ENCODE results near the gene LRRC1. TPM values are rescaled to one million over a fixed set of nuclear protein-coding genes. Genes with fewer than 3 reads are reported as not detected.

LRRC1 gene
- total RNA-seq: 1 to 10 TPM; 2.4 to 2.5 TPM
- 1.6 TPM for polyA plus RNA-seq

DNA sequence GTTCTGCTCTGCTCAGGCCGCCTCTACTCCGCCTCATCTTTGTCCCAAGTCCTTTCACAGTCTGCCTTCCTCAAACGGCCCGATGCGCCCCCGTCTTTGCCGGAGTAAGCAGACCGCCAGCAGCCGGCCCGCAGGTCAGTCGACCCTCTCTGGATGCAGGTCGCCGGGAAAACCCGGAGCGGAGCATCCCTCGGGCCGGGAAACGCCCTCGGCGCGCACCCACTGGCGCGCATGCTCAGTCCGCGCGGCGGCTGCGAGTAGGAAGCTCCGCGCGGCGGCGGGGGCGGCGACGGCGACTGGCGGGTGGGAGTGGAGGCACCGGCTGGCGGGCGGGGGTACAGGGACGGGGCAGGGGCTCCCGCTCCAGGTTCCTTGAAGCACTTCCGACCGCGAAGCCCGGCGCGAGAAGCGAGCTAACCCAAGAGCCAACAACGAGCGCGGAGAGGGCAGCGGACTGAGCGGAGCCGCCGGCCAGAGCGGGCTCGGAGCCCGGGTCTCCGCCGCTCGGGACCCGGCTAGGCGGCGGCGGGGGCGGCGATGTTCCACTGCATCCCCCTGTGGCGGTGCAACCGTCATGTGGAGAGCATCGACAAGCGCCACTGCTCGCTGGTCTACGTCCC is at the start of gene LRRC1:
Gene LRRC1, plus strand, starts transcription at position 286 of the 620 bp plus-strand sequence. Its CDS starts 252 bp downstream, at position 538.
- Histone ChIP-seq H3K27me3 (ENCODE audit: insufficient read depth, low read length, poor library complexity, severe bottlenecking) (peaks cover 6% of the 10 kb centered on the region), H3K36me3 (ENCODE audit: insufficient read depth, low read length) (no peaks in the 10 kb centered on the region), H3K9me3 (ENCODE audit: low read length) (no peaks in the 10 kb centered on the region), H3K27ac (ENCODE audit: low read depth, low read length) (peak within 1 kb of the TSS; percentile 2), H3K4me3 (ENCODE audit: low read length) (peak within 1 kb of the TSS; percentile 82), H3K4me1 (ENCODE audit: insufficient read depth, low read length) (peaks cover 21% of the 10 kb centered on the region)
- Mint-ChIP-seq H3K27me3 (peaks cover 22 to 32% of the 10 kb centered on the region in 2 donors), H3K4me3 (peak within 1 kb of the TSS; percentile 90 to 99 (median 97)), H3K4me1 (peaks cover 29 to 37% (median 29%) of the 10 kb centered on the region in 3 donors), H3K9me3 (peaks cover 0 to 2% (median 0%) of the 10 kb centered on the region in 5 donors), H3K27ac (peak within 1 kb of the TSS; percentile 71 to 93 (median 92)), H3K36me3 (peaks cover 0 to 9% (median 0%) of the 10 kb centered on the region in 3 donors)
- ChIA-PET CTCF (interaction anchor here (1.0 to 1.7 kb wide), 5 partner anchors 76 to 257 kb away, joined by 3 to 4 read pairs (median 3); no protein-coding TSS in a partner anchor), POLR2A (interaction anchor here (0.6 kb wide), 1 partner anchor 143 kb away, joined by 3 read pairs; no protein-coding TSS in a partner anchor)
- peak; percentile 77 to 87 (median 80) for DNase-seq

GRCh38 chr6:53746442-53747103 is 48.2 kb upstream of the LRRC1 start:
- Mint-ChIP-seq H3K27me3 (peaks cover 0 to 6% of the 10 kb centered on the region in 2 donors), H3K4me3 (no peak overlapping the region), H3K9me3 (no peaks in the 10 kb centered on the region), H3K36me3 (no peaks in the 10 kb centered on the region), H3K27ac (no peak overlapping the region), H3K4me1 (peaks cover 1 to 2% (median 2%) of the 10 kb centered on the region in 3 donors)
- ChIA-PET CTCF (no interaction called here), POLR2A (no interaction called here)
- Histone ChIP-seq H3K9me3 (ENCODE audit: low read length) (no peaks in the 10 kb centered on the region), H3K27ac (ENCODE audit: low read depth, low read length) (no peak overlapping the region), H3K36me3 (ENCODE audit: insufficient read depth, low read length) (no peaks in the 10 kb centered on the region), H3K4me3 (ENCODE audit: low read length) (no peak overlapping the region), H3K4me1 (ENCODE audit: insufficient read depth, low read length) (no peaks in the 10 kb centered on the region), H3K27me3 (ENCODE audit: insufficient read depth, low read length, poor library complexity, severe bottlenecking) (no peaks in the 10 kb centered on the region)
- no peak for DNase-seq

- Mint-ChIP-seq H3K9me3 (no peaks in the 10 kb centered on the region), H3K4me3 (no peak overlapping the region), H3K27ac (no peak overlapping the region), H3K27me3 (peaks cover 4 to 14% of the 10 kb centered on the region in 2 donors), H3K36me3 (no peaks in the 10 kb centered on the region), H3K4me1 (no peaks in the 10 kb centered on the region)
- POLR2A ChIA-PET: no interaction called here
- H3K36me3 ChIP-seq (ENCODE audit: insufficient read depth, low read length): no peaks in the 10 kb centered on the region
- no peaks in the 10 kb centered on the region for H3K4me1 ChIP-seq (ENCODE audit: insufficient read depth, low read length)
- no peaks in the 10 kb centered on the region for H3K9me3 ChIP-seq (ENCODE audit: low read length)
- no peak for DNase-seq
- CTCF ChIA-PET: interaction anchor here (1.1 to 2.6 kb wide), 3 partner anchors 16 to 25 kb away, joined by 3 to 9 read pairs (median 5); no protein-coding TSS in a partner anchor
- H3K27ac ChIP-seq (ENCODE audit: low read depth, low read length): no peak overlapping the region
- H3K4me3 ChIP-seq (ENCODE audit: low read length): no peak overlapping the region
- H3K27me3 ChIP-seq (ENCODE audit: insufficient read depth, low read length, poor library complexity, severe bottlenecking): no peaks in the 10 kb centered on the region
Observed at GRCh38 chr6:53750052-53750650, 44.7 kb upstream of the LRRC1 start.

- H3K36me3 Mint-ChIP-seq: no peaks in the 10 kb centered on the region
- H3K27ac Mint-ChIP-seq: no peak overlapping the region
- Histone ChIP-seq H3K27me3 (ENCODE audit: insufficient read depth, low read length, poor library complexity, severe bottlenecking) (no peaks in the 10 kb centered on the region), H3K9me3 (ENCODE audit: low read length) (no peaks in the 10 kb centered on the region), H3K36me3 (ENCODE audit: insufficient read depth, low read length) (no peaks in the 10 kb centered on the region), H3K27ac (ENCODE audit: low read depth, low read length) (no peak overlapping the region), H3K4me1 (ENCODE audit: insufficient read depth, low read length) (no peaks in the 10 kb centered on the region), H3K4me3 (ENCODE audit: low read length) (no peak overlapping the region)
- H3K4me1 Mint-ChIP-seq: no peaks in the 10 kb centered on the region
- peaks cover 4 to 18% of the 10 kb centered on the region in 2 donors for H3K27me3 Mint-ChIP-seq
- no peak overlapping the region for H3K4me3 Mint-ChIP-seq
- ChIA-PET POLR2A (no interaction called here), CTCF (no interaction called here)
- no peak for DNase-seq
- H3K9me3 Mint-ChIP-seq: no peaks in the 10 kb centered on the region
Observed at GRCh38 chr6:53751417-53751816, 43.4 kb upstream of the LRRC1 start.

DNA sequence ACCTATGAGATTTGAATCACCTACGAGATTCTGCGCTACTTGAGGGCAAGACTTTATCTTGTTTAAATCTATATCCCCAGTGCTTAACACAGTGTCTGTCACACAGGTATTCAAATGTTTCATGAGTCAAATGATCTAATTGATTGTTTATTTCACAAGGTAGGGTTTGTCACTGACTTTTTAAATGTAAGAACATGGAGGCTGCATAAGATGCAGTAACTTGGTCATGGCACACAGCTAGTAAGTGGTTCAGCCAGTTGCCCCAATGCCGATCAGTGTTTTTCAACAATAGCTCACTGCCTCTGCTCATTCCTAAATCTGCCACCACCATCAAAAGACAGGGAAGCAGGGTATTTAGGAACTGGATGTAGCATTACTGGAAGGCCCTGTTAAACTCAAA is 42.4 kb upstream of the LRRC1 start:
- no peaks in the 10 kb centered on the region for H3K4me1 ChIP-seq (ENCODE audit: insufficient read depth, low read length)
- H3K9me3 ChIP-seq (ENCODE audit: low read length): no peaks in the 10 kb centered on the region
- H3K36me3 ChIP-seq (ENCODE audit: insufficient read depth, low read length): no peaks in the 10 kb centered on the region
- H3K4me1 Mint-ChIP-seq: no peaks in the 10 kb centered on the region
- ChIA-PET CTCF (no interaction called here), POLR2A (no interaction called here)
- H3K9me3 Mint-ChIP-seq: no peaks in the 10 kb centered on the region
- H3K27me3 ChIP-seq (ENCODE audit: insufficient read depth, low read length, poor library complexity, severe bottlenecking): no peaks in the 10 kb centered on the region
- H3K27me3 Mint-ChIP-seq: peaks cover 4 to 14% of the 10 kb centered on the region in 2 donors
- H3K4me3 Mint-ChIP-seq: no peak overlapping the region
- no peaks in the 10 kb centered on the region for H3K36me3 Mint-ChIP-seq
- no peak overlapping the region for H3K27ac ChIP-seq (ENCODE audit: low read depth, low read length)
- H3K27ac Mint-ChIP-seq: no peak overlapping the region
- H3K4me3 ChIP-seq (ENCODE audit: low read length): no peak overlapping the region
- no peak for DNase-seq

DNA sequence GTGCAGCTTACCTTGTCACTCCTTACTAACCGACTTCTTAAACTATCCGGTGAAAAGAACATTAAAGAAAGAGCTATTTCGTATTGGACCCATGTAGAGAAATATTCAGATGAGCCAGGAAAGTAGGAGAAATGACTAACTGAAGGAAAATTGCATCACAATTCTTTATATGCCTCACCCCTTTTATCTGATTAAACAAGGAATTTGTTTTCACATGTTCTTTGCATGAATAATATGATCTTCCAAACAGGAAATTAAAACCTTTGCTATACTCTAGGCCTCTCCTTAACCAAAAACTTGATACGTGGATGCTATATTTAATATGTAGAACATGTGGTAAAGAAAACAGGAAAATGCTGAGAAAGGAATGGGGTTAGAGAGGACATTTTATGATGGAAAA is 41.9 kb upstream of the LRRC1 start:
- Mint-ChIP-seq H3K4me3 (no peak overlapping the region), H3K4me1 (no peaks in the 10 kb centered on the region), H3K9me3 (no peaks in the 10 kb centered on the region), H3K27me3 (peaks cover 4 to 14% of the 10 kb centered on the region in 2 donors), H3K27ac (no peak overlapping the region), H3K36me3 (no peaks in the 10 kb centered on the region)
- DNase-seq: no peak
- Histone ChIP-seq H3K9me3 (ENCODE audit: low read length) (no peaks in the 10 kb centered on the region), H3K36me3 (ENCODE audit: insufficient read depth, low read length) (no peaks in the 10 kb centered on the region), H3K4me1 (ENCODE audit: insufficient read depth, low read length) (no peaks in the 10 kb centered on the region), H3K27ac (ENCODE audit: low read depth, low read length) (no peak overlapping the region), H3K4me3 (ENCODE audit: low read length) (no peak overlapping the region), H3K27me3 (ENCODE audit: insufficient read depth, low read length, poor library complexity, severe bottlenecking) (no peaks in the 10 kb centered on the region)
- ChIA-PET POLR2A (no interaction called here), CTCF (no interaction called here)

GRCh38 chr6:53754330-53754729 is 40.5 kb upstream of the LRRC1 start:
- Histone ChIP-seq H3K27me3 (ENCODE audit: insufficient read depth, low read length, poor library complexity, severe bottlenecking) (no peaks in the 10 kb centered on the region), H3K4me1 (ENCODE audit: insufficient read depth, low read length) (no peaks in the 10 kb centered on the region), H3K4me3 (ENCODE audit: low read length) (no peak overlapping the region), H3K27ac (ENCODE audit: low read depth, low read length) (no peak overlapping the region), H3K36me3 (ENCODE audit: insufficient read depth, low read length) (no peaks in the 10 kb centered on the region), H3K9me3 (ENCODE audit: low read length) (no peaks in the 10 kb centered on the region)
- H3K4me3 Mint-ChIP-seq: no peak overlapping the region
- H3K27me3 Mint-ChIP-seq: peaks cover 6 to 14% of the 10 kb centered on the region in 2 donors
- DNase-seq: no peak
- no peaks in the 10 kb centered on the region for H3K4me1 Mint-ChIP-seq
- CTCF ChIA-PET: no interaction called here
- no peak overlapping the region for H3K27ac Mint-ChIP-seq
- H3K9me3 Mint-ChIP-seq: no peaks in the 10 kb centered on the region
- POLR2A ChIA-PET: no interaction called here
- no peaks in the 10 kb centered on the region for H3K36me3 Mint-ChIP-seq

- H3K36me3 Mint-ChIP-seq: no peaks in the 10 kb centered on the region
- no peak overlapping the region for H3K27ac Mint-ChIP-seq
- DNase-seq: no peak
- ChIA-PET CTCF (no interaction called here), POLR2A (no interaction called here)
- H3K9me3 Mint-ChIP-seq: no peaks in the 10 kb centered on the region
- Histone ChIP-seq H3K36me3 (ENCODE audit: insufficient read depth, low read length) (no peaks in the 10 kb centered on the region), H3K4me3 (ENCODE audit: low read length) (no peak overlapping the region), H3K27ac (ENCODE audit: low read depth, low read length) (no peak overlapping the region), H3K4me1 (ENCODE audit: insufficient read depth, low read length) (no peaks in the 10 kb centered on the region), H3K27me3 (ENCODE audit: insufficient read depth, low read length, poor library complexity, severe bottlenecking) (no peaks in the 10 kb centered on the region), H3K9me3 (ENCODE audit: low read length) (no peaks in the 10 kb centered on the region)
- H3K4me3 Mint-ChIP-seq: no peak overlapping the region
- H3K4me1 Mint-ChIP-seq: no peaks in the 10 kb centered on the region
- H3K27me3 Mint-ChIP-seq: peaks cover 6 to 18% of the 10 kb centered on the region in 2 donors
Observed at GRCh38 chr6:53756396-53756795, 38.4 kb upstream of the LRRC1 start.

Measured in CD8-positive, alpha-beta memory T cell (primary cell).